Measurements from ENCODE around the gene FBXO47.
"Not testable (repeated sequence)": the region's sequence is repeated elsewhere in the genome, so short reads cannot be mapped to it uniquely, and the experiment has no call there.

FBXO47 gene

DNA sequence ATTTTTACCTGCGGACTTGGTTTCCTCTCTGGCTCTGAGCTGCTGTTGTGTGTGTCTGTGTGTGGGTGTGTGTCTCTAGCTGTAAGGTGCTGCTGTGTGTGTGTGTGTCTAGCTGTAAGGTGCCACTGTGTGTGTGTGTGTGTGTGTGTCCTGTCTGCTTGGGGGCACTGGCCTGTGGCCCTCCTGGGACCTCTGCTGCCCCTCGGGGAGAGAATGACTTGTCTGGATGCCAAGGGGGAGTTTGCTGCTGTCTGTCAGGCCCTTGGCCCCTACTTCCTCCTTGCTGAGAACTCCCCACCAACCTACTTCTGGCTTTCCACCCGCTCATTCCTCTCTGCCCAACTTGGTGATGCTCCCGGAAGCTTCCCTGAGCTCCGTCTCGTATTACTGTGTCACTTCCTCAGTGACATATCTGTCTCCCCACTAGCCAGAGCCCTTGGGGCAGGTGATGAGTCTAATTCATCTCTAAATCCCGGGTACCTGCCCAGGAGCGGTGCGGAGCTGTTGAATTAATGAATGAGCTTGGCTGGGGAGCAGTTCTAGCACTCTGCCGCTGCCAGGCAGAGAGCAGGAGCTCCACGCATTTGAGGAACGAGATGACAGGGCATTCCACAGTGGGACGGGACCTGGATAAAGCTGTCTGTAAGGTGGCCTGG is 45.3 kb downstream of the FBXO47 start:
- no peak for DNase-seq

DNA sequence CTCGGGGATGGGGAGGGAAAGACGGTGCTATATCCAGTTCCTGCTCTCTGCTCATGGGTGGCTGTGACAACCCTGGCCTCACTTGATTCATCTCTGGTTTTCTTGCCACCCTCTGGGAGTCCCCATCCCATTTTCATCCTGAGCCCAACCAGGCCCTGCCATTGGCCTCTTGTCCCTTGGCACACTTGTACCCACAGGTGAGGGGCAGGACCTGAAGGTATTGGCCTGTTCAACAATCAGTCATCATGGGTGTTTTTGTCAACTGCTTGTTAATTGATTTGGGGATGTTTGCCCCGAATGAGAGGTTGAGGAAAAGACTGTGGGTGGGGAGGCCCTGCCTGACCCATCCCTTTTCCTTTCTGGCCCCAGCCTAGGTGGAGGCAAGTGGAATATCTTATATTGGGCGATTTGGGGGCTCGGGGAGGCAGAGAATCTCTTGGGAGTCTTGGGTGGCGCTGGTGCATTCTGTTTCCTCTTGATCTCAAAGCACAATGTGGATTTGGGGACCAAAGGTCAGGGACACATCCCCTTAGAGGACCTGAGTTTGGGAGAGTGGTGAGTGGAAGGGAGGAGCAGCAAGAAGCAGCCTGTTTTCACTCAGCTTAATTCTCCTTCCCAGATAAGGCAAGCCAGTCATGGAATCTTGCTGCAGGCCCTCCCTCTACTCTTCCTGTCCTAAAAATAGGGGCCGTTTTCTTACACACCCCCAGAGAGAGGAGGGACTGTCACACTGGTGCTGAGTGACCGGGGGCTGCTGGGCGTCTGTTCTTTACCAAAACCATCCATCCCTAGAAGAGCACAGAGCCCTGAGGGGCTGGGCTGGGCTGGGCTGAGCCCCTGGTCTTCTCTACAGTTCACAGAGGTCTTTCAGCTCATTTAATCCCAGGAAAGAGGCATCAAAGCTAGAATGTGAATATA is 46.6 kb downstream of the FBXO47 start:
- no peak for DNase-seq

DNA sequence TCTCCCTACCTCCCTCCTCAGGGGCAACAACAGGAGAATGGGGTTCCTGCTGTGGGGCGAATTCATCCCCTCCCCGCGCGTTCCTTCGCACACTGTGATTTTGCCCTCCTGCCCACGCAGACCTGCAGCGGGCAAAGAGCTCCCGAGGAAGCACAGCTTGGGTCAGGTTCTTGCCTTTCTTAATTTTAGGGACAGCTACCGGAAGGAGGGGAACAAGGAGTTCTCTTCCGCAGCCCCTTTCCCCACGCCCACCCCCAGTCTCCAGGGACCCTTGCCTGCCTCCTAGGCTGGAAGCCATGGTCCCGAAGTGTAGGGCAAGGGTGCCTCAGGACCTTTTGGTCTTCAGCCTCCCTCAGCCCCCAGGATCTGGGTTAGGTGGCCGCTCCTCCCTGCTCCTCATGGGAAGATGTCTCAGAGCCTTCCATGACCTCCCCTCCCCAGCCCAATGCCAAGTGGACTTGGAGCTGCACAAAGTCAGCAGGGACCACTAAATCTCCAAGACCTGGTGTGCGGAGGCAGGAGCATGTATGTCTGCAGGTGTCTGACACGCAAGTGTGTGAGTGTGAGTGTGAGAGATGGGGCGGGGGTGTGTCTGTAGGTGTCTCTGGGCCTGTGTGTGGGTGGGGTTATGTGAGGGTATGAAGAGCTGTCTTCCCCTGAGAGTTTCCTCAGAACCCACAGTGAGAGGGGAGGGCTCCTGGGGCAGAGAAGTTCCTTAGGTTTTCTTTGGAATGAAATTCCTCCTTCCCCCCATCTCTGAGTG is 47.7 kb downstream of the FBXO47 start:
- no peak for DNase-seq

DNA sequence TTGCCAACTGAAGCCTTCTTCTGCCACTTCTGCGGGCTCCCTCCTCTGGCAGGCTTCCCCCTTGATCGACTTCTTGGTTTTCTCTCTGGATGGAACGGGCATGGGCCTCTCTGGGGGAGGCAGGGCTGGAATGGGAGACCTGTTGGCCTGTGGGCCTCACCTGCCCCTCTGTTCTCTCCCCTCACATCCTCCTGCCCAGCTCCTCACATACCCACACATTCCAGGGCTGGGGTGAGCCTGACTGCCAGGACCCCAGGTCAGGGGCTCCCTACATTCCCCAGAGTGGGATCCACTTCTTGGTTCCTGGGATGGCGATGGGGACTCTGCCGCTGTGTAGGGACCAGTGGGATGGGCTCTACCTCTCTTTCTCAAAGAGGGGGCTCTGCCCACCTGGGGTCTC is 48.3 kb downstream of the FBXO47 start:
- no peak for DNase-seq

DNA sequence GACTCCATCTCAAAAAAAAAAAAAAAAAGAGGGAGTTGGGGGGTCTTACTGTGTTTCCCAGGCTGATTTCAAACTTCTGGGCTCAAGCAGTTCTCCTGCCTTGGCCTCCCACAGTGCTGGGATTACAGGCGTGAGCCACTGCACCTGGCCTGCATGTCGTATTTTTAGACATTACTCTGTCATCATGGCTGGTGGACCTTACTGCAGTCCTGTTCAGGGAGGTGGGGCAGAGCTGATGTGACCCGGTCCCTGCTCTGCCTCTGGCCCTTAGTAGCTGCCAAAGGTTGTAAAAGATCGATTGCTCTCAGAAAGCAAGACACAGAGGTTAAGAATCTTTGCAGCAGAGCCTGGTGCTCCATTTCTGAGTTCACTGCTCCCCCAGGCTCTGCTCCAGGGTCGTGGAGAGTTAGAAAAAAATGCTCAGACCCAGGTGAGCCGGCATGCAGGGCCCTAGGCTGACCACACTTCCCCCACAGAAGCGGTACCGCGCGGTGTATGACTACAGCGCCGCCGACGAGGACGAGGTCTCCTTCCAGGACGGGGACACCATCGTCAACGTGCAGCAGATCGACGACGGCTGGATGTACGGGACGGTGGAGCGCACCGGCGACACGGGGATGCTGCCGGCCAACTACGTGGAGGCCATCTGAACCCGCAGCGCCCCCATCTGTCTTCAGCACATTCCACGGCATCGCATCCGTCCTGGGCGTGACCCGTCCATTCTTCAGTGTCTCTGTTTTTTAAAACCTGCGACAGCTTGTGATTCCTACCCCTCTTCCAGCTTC is 48.9 kb downstream of the FBXO47 start:
- no peak for DNase-seq

DNA sequence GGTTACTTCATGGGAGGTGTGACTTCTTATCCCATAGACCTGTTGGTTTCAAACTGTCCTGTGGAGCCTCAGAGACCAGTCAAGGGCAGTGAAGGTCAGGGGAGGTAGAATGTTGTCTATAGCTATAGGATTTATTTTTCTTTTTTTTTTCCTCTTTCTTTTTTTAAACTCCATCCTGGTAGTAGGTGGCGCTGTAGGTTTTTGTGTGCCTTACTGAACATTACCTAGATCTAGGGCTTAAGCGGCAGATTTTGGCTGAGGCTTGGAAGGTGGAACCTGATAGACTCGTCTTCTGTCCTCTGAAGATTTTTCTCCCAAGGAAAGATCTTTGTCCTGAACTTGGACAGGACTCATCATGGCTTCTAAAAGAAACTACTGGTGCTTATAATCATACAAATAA is 49.9 kb downstream of the FBXO47 start:
- DNase-seq: no peak

DNA sequence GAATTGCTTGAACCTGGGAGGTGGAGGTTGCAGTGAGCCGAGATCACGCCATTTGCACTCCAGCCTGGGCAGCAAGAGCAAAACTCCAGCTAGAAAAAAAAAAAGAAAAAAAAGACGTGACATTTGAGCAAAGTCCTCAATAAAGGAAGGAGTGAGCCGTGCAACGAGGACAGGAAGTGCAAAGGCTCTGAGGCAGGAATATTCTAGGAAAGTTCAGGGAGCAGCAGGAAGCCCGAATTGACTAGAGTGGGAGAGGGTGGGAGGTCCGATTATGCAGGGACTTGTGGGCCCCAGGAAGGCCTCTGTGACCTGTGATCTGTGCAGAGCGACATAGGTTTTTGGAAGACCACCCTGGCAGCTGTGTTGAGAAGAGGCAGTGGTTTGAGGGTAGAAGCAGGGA is 50.4 kb downstream of the FBXO47 start:
- DNase-seq: no peak

DNA sequence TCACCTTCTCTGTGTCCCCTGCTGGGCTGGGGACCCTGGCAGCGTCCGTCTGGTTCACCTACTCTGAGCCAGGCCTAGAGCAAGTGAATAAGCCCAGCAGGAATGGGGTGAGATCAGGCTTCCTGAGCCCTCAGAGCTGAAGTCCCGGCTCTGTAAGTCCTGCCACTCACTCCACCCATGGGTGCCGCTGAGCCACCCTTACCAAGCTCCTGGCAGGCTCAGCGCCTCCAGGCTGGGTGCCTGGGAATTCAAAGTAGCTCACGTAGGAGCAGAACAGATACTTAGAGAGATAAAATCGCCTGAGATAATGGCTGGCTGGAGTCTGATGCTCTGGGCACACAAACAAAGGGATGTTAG is 51.6 kb downstream of the FBXO47 start:
- DNase-seq: no peak

DNA sequence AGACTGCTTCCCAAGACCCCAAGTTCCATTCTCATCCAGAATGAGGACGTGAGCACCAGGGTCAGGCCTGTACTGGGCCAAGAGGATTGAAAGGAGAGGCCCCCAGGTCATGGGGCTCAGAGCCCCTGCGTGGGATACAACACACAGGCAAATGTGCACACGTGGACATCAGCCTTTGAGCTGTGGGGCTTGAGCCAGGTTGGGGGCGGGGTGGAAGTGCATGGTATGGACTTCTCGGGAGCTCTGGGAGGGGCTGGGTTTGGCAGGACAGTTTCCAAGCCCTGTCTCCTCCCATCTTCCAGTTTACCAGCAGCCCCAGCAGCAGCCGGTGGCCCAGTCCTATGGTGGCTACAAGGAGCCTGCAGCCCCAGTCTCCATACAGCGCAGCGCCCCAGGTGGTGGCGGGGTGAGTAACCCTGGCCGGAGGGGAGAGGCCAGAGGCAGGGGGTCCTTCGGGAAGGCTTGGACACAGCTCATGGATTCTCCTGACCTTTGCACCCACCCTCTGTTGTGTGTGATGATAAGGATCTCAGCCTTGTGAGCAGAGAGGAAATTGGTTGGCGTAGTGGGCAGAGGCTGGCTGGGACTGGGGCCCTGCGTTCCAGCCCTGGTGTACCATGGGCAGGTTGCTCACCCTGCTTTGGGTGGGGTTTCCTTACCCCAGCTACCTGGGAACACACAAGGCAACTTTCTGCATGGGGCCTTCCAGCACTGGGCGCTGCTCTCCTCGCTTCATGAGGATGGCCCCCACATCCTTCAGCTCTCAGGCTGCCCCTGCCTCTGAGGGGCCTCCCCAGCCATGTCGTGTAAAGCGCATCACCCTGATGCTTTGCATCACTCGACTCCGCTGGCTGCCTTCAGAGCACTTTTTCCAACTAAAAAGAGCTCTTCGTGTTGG is 52.2 kb downstream of the FBXO47 start:
- DNase-seq: no peak

DNA sequence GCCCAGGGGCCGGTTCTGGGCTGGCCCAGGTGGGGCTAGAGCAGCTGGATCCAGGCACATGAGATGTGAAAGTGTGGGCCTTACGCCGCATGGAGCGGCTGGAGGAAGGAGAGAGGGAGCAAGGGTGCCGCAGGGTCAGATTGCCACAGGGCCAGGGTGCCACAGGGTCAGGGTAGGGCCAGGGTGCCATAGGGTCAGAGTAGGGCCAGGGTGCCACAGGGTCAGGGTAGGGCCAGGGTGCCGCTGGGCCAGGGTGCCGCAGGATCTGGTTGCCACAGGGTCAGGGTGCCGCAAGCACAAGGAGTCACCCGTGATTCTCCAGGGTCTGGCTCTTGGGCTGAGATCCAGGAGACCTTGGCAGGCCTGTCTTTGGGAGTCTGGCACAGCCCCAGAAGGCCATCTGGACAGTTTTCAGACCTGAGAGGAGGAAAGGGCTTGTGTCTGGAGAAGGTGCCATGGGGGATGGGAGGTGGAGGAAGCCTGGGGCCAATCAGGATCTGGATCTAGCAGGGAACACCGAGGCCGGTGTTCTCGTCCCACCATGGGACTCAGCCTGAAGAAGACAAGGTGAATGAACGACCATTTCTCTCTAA is 54.9 kb downstream of the FBXO47 start:
- DNase-seq: no peak

DNA sequence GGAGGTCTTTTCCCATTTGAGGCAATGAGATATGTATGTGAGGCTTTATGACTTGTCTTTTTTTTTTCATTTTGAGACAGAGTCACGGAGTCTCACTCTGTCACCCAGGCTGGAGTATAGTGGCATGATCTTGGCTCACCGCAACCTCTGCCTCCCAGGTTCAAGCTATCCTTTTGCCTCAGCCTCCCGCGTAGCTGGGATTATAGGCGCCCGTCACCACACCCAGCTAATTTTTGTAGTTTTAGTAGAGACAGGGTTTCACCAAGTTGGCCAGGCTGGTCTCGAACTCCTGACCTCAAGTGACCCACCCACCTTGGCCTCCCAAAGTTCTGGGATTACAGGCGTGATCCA is 55.5 kb downstream of the FBXO47 start:
- not testable (repeated sequence) for DNase-seq

DNA sequence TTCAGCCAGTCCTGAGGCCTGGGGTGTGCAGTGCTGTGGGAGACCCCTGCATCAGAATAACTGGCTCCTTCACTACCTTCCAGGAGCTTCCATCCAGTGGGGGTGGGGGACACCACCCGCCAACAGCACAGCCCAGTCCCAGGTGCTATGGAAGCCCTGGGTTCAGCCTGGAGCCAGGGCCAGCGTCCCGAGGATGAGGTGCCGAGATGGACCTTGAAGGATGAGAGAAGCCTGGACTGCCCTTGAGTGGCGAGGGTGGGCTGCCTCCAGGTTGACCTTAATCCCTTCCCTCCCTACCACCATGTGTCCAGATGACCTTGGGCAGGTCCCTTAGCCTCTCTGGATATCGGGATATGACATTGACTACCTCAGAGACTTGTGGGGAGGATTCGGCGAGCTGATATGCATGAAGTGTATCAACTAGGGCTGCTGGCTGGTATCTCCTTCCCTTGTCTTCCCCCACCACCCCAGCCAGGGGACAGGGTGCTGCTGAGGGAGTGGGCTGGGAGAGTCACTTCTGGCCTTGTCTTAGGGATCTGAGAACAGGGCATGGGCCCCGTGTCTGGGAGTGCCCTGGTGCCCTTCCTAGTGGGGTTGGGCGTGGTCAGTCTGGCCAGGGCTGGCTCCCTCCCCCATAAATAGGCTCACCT is 56.0 kb downstream of the FBXO47 start:
- no peak for DNase-seq

DNA sequence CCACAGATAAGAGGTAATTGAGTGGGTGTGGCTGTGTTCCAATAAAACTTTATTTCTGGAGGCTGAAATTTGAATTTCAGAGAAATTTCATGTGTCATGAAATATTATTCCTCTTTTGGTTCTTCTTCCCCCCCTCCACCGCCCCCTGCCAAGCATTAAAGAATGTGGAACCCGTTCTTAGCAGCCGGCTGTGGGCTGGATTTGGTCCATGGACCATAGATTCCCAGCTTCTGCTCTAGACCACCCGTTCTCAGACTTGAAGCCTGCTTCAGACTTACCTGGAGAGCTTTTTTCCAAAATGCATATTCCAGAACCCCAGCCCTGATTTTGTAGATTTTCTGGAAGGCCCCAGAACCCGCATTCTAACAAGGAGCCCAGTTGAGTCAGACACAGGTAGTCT is 56.9 kb downstream of the FBXO47 start:
- peak; percentile 47 for DNase-seq

DNA sequence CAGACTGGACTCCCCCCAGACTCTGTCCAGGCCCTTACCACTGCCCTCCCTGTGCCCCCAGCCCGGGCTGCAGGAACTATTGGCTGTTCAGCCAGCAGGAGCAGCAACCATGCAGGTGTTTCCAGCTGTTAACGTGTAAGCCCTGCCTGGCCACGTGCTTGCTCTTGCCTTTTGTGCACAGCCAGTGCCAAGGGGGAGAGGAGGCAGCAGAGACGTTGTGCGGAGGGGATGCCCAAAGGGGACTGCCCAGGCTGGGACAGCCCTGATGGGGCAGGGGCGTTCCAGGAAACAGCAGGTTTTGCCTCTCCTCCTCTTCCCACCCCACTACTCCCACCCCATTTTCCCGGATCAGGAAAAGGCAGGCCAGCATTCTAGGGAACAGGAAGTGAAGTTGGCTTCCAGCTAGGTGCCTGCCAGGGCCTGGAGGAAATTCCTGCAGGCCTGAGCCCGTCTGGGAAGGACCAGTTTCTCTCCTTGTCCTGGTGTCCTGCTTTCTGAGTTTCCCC is 58.5 kb downstream of the FBXO47 start:
- DNase-seq: no peak

DNA sequence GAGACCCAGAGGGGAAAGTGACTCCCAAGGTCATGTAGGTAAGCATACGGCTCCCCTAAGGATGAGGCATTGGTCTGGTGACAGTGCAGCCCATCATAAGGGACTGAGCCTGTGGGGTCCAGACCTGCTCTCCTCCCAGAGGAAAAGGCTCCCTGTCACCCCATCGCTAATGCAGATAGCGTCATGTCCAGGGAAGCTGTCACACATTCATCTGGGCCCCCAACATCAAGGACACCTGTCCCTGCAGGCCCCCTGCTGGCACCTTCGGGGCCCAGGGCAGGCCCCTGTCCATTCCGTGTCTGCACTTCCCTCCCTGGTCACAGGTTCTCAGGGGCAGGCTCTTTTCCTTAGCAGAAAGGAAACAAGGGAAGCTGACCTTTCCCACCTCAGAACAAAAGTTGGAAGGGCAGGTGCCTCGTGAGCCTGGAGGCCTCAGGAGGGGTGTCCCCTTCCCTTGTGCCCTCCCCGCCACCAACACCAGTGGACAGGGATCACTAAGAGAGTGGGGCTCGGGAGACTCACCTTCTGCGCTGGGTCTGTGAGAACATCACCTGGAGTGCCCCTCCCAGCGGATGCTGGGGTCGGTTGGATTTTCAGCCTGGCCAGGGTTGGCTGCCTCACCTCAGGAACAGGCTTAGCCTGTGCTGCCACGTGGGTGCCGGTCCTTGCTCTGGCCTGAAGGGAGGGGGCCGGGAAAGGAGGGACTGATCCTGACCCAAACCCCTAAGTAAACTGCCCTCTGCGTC is 59.1 kb downstream of the FBXO47 start:
- DNase-seq: no peak

DNA sequence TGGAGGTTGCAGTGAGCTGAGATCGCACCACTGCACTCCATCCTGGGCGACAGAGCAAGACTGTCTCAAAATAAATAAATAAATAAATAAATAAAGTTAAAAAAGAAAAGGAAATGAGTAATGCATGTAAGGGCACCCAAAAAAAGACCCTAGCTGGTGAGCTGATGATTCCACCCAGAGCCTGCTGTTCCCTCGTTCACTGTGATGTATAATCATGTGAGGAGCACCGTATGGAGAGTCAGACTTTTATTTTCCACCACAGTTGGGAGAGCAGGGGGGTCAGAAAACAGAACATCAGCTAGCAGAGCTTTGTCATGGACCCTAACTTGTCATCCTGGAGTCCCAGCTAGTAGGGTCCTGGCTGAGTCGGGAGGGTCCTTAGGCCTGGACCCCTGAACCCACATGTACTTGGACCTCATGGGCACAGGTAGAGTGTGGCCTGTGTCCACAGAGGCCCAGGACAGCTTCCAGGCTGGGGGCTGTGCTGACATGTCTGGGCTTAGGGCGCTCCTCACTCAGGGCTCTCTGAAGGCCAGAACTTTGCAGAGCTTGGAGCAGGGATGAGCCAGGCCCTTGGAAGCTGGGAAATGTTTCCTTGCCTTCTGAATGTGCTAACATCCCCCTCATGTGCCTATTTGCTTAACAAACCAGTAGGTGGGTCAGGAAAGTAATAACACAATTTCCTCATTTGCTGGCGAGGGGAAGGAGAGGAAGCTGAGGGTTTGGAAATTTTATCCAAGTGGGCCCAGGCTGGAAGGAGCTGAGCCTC is 60.6 kb downstream of the FBXO47 start:
- DNase-seq: no peak

DNA sequence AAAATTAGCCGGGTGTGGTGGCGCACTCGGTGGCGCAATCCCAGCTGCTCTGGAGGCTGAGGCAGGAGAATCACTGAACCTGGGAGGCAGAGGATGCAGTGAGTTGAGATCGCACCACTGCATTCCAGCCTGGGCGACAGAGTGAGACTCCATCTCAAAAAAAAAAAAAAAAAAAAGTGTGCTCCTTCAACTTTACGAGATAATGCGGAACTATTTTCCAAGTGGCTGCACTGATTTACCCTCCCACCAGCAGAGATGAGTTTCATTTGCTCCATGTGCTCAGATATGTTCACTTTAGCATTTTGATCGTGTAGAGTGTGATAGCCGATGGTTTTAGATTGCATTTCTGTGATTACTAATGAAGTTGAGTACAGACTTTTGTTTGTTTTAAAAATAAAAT is 61.8 kb downstream of the FBXO47 start:
- DNase-seq: no peak

DNA sequence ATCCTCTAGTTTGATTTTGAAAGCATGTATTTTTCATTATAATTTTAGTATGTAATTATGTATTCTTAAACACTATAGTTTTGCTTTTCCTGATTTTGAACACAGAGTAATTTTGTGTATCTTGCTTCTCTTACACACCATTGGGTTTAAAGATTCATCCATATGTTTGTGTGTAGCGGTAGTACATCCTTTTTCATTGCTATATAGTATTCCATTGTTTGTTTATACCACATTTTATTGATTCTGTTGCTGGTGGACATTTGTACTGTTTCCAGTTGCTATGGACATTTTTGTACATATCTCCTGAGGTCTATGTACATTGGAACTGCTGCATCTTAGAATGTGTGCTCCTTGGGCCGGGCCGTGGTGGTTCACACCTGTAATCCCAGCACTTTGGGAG is 62.3 kb downstream of the FBXO47 start:
- DNase-seq: no peak

DNA sequence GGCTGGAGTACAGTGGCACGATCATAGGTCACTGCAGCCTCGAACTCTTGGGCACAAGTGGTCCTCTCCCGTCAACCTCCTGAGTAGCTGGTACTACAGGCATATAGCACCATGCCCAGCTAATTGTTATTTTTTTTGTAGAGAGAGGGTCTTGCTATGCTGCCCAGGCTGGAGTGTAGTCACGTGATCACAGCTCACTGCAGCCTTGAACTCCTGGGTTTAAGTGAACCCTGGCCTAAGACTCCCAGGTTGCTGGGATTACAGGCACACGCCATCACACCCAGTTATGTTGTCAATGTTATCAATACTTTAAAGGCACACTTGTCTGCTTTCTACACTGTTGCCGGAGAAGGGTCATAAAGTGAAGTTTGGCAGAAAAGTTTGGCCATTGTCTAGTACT is 63.8 kb downstream of the FBXO47 start:
- no peak for DNase-seq
